H1 (cell line): Measurements from ENCODE around the gene GPR157. TPM values are rescaled to one million over a fixed set of nuclear protein-coding genes. Genes with fewer than 3 reads are reported as not detected.

Experiments
- CTCF ChIA-PET: fragments of 300-600 bp; sonication (Branson Sonifier 250); formaldehyde crosslinking; loops from one replicate; lab custom pipeline; 2021; ENCODE audit not compliant: partially characterized antibody; lab: Charles Lee
- POLR2A ChIA-PET: fragments of 300-600 bp; sonication (Branson Sonifier 250); formaldehyde crosslinking; loops from one replicate; lab custom pipeline; 2021; ENCODE audit warnings: inconsistent platforms; ENCODE audit not compliant: partially characterized antibody; lab: Charles Lee
- DNase-seq, 2 experiments: peaks; one replicate each; pipeline versions ENCODE4 v3.0.0 to v3.0.0-alpha.2; 2010 to 2022; ENCODE audit warnings: low spot score in 2 of 2, low read depth in 1 of 2, mixed read lengths in 1 of 2
- FAIRE-seq: peaks from 2 replicates; lab custom pipeline; 2011; peaks lifted over from hg19 to GRCh38; lab: Jason Lieb, UNC
- H2AFZ ChIP-seq: 2 replicates; pipeline ENCODE4 v1.8.1; 2012; ENCODE audit warnings: low read length, inconsistent platforms
- H2AK5ac ChIP-seq: 2 replicates; pipeline ENCODE4 v1.6.1; 2013; ENCODE audit warnings: low read depth, low read length
- H2BK120ac ChIP-seq: replicated peaks from 2 replicates; pipeline ENCODE3; 2013; ENCODE audit warnings: low read depth, low read length, inconsistent platforms
- H2BK12ac ChIP-seq: 2 replicates; pipeline ENCODE4 v1.6.1; 2013; ENCODE audit warnings: low read depth, low read length
- H2BK15ac ChIP-seq: 2 replicates; pipeline ENCODE4 v1.6.1; 2013; ENCODE audit warnings: low read length
- H2BK20ac ChIP-seq: 2 replicates; pipeline ENCODE4 v1.6.1; 2013; ENCODE audit warnings: low read length
- H2BK5ac ChIP-seq: 2 replicates; pipeline ENCODE4 v1.6.1; 2013; ENCODE audit warnings: low read depth, low read length
- H3K14ac ChIP-seq: 2 replicates; pipeline ENCODE4 v1.6.1; 2013; ENCODE audit warnings: inconsistent platforms; ENCODE audit not compliant: insufficient read length
- H3K18ac ChIP-seq: 2 replicates; pipeline ENCODE4 v1.6.1; 2013; ENCODE audit warnings: low read length; ENCODE audit errors: extremely low read depth
- H3K23ac ChIP-seq: 2 replicates; pipeline ENCODE4 v1.6.1; 2013; ENCODE audit warnings: inconsistent platforms; ENCODE audit not compliant: insufficient read length
- H3K23me2 ChIP-seq: 2 replicates; pipeline ENCODE4 v1.6.1; 2013; ENCODE audit warnings: low read depth, low read length
- H3K27ac ChIP-seq: 2 replicates; pipeline ENCODE4 v1.6.1; 2011; ENCODE audit warnings: low read depth, low read length, inconsistent platforms
- H3K27me3 ChIP-seq, 4 experiments: replicated peaks in 1 of 4; 1 replicate in 1 of 4; 2 replicates in 3 of 4; pipeline versions ENCODE4 v1.6.1 to v1.8.1; 2011 to 2013; ENCODE audit warnings: low read length in 3 of 4, mild to moderate bottlenecking in 3 of 4, inconsistent platforms in 2 of 4, mixed read lengths in 2 of 4, moderate library complexity in 1 of 4; ENCODE audit not compliant: control insufficient read depth in 3 of 4, insufficient read depth in 3 of 4; ENCODE audit errors: extremely low read depth in 1 of 4
- H3K36me3 ChIP-seq, 4 experiments: 2 replicates each; pipeline versions ENCODE4 v1.6.1 to v1.8.1; 2011 to 2013; ENCODE audit warnings: mild to moderate bottlenecking in 4 of 4, low read length in 3 of 4, moderate library complexity in 2 of 4, control low read depth in 1 of 4, inconsistent platforms in 1 of 4; ENCODE audit not compliant: insufficient read depth in 4 of 4, control insufficient read depth in 2 of 4
- H3K4ac ChIP-seq: replicated peaks from 2 replicates; pipeline ENCODE3; 2013; ENCODE audit warnings: low read length, low read depth, mixed read lengths, inconsistent platforms; ENCODE audit not compliant: insufficient read length
- H3K4me1 ChIP-seq, 4 experiments: replicated peaks in 1 of 4; 1 replicate in 1 of 4; 2 replicates in 3 of 4; pipeline versions ENCODE4 v1.6.1 to v1.8.1; 2011 to 2013; ENCODE audit warnings: low read length in 3 of 4, inconsistent platforms in 2 of 4, mixed read lengths in 1 of 4; ENCODE audit not compliant: insufficient read depth in 4 of 4, control insufficient read depth in 3 of 4
- H3K4me2 ChIP-seq, 2 experiments: 2 replicates each; pipeline versions ENCODE4 v1.6.1 to v1.8.1; 2011 to 2013; ENCODE audit warnings: low read depth in 2 of 2, low read length in 2 of 2, control low read depth in 1 of 2, inconsistent platforms in 1 of 2, mild to moderate bottlenecking in 1 of 2; ENCODE audit not compliant: insufficient read depth in 1 of 2
- H3K4me3 ChIP-seq, 4 experiments: fragments of 200-600, 300-600 bp in 1 of 4; sonication (generic), shearing (Covaris generic), sonication (Bioruptor Twin) in 1 of 4; 2 replicates each; pipeline versions ENCODE4 v1.5.1 to v1.8.1; 2011 to 2016; ENCODE audit warnings: low read length in 4 of 4, low read depth in 3 of 4, control low read depth in 2 of 4, inconsistent platforms in 2 of 4, mild to moderate bottlenecking in 2 of 4, mixed read lengths in 1 of 4, moderate library complexity in 1 of 4; ENCODE audit not compliant: insufficient read depth in 2 of 4; ENCODE audit errors: extremely low read depth in 1 of 4
- H3K56ac ChIP-seq: replicated peaks from 2 replicates; pipeline ENCODE3; 2013; ENCODE audit warnings: low read depth, mild to moderate bottlenecking, mixed read lengths, low read length, inconsistent platforms; ENCODE audit not compliant: insufficient read length
- H3K79me1 ChIP-seq: 2 replicates; pipeline ENCODE4 v1.6.1; 2013; ENCODE audit warnings: low read depth, low read length, control low read depth
- H3K79me2 ChIP-seq, 2 experiments: 2 replicates each; pipeline versions ENCODE4 v1.6.1 to v1.8.1; 2012 to 2013; ENCODE audit warnings: low read length in 2 of 2, mild to moderate bottlenecking in 2 of 2, inconsistent platforms in 1 of 2; ENCODE audit not compliant: insufficient read depth in 2 of 2, control insufficient read depth in 1 of 2
- H3K9ac ChIP-seq, 4 experiments: replicated peaks in 1 of 4; 1 replicate in 1 of 4; 2 replicates in 3 of 4; pipeline versions ENCODE4 v1.6.1 to v1.8.1; 2011 to 2013; ENCODE audit warnings: low read depth in 3 of 4, low read length in 3 of 4, control low read depth in 2 of 4, mild to moderate bottlenecking in 2 of 4, moderate library complexity in 2 of 4, inconsistent platforms in 1 of 4; ENCODE audit errors: extremely low read depth in 1 of 4
- H3K9me3 ChIP-seq, 2 experiments: 2 replicates each; pipeline versions ENCODE4 v1.6.1 to v1.8.1; 2012 to 2013; ENCODE audit warnings: mild to moderate bottlenecking in 2 of 2, moderate library complexity in 2 of 2, control low read depth in 1 of 2, inconsistent platforms in 1 of 2, low read depth in 1 of 2, low read length in 1 of 2, mixed read lengths in 1 of 2; ENCODE audit not compliant: insufficient read depth in 2 of 2
- H4K20me1 ChIP-seq, 2 experiments: replicated peaks in 1 of 2; 2 replicates each; pipeline versions ENCODE3 to v1.8.1; 2011 to 2013; ENCODE audit warnings: inconsistent platforms in 2 of 2, low read length in 2 of 2, mild to moderate bottlenecking in 1 of 2; ENCODE audit not compliant: insufficient read depth in 2 of 2, control insufficient read depth in 1 of 2
- H4K5ac ChIP-seq: 2 replicates; pipeline ENCODE4 v1.6.1; 2013; ENCODE audit warnings: low read length, low read depth, mixed read lengths, inconsistent platforms; ENCODE audit not compliant: insufficient read length
- H4K8ac ChIP-seq: 2 replicates; pipeline ENCODE4 v1.8.0; 2013; ENCODE audit warnings: mild to moderate bottlenecking, moderate library complexity, low read length, inconsistent platforms; ENCODE audit not compliant: insufficient read depth; ENCODE audit errors: extremely low read depth
- H4K91ac ChIP-seq: replicated peaks from 2 replicates; pipeline ENCODE3; 2013; ENCODE audit warnings: low read length, mixed read lengths, inconsistent platforms; ENCODE audit not compliant: insufficient read length
- BACH1 ChIP-seq: IDR thresholded peaks from 2 replicates; pipeline ENCODE4 v1.6.1; 2012; ENCODE audit warnings: low read length, improper control_type of control experiment
- EP300 ChIP-seq, 2 experiments: IDR thresholded peaks; 1 replicate in 1 of 2; 2 replicates in 1 of 2; pipeline ENCODE4 v1.6.1; 2011 to 2012; ENCODE audit warnings: low read depth in 2 of 2, low read length in 2 of 2, mild to moderate bottlenecking in 2 of 2, borderline replicate concordance in 1 of 2, inconsistent platforms in 1 of 2, moderate library complexity in 1 of 2
- JUN ChIP-seq: IDR thresholded peaks from 2 replicates; pipeline ENCODE4 v1.6.1; 2011; ENCODE audit warnings: low read depth, mild to moderate bottlenecking, improper control_type of control experiment, low read length
- MAX ChIP-seq: IDR thresholded peaks from 2 replicates; pipeline ENCODE4 v1.6.1; 2012; ENCODE audit warnings: inconsistent platforms
- WGBS, 2 experiments: shearing (Covaris generic) in 1 of 2; methylation state at CpG; one replicate each; pipeline versions ENCODE4 v1.1.6 to v1.1.7; 2013 to 2015; ENCODE audit warnings: low lambda C conversion rate in 2 of 2, mixed read lengths in 2 of 2, inconsistent platforms in 1 of 2, low coverage in 1 of 2, missing lambda C conversion rate in 1 of 2; ENCODE audit not compliant: insufficient replicate concordance in 2 of 2, insufficient coverage in 1 of 2, insufficient read length in 1 of 2; ENCODE audit errors: extremely low coverage in 1 of 2, missing lambda C conversion rate in 1 of 2; 5-methylcytosine and 5-hydroxymethylcytosine counted together
- polyA plus RNA-seq, 7 experiments: library from polyadenylated mRNA; depleted of rRNA in 3 of 7; stranded (reverse) in 5 of 7; unstranded in 2 of 7; fragments of >200 nt in 5 of 7; fragments of 200-250 nt in 2 of 7; gene quantifications; 1 replicate in 5 of 7; 2 replicates in 1 of 7; 4 replicates in 1 of 7; pipeline versions ENCODE4 v1.2.1 to v1.2.3, GENCODE V29; 2011 to 2013; ENCODE audit warnings: missing spikeins in 2 of 7, mixed read lengths in 2 of 7
- total RNA-seq: library from RNA; stranded (reverse); fragmentation: NEBNext Ultra II Directional; extraction: Animal tissue kit (Norgen Biotek cat#: 25700); gene quantifications from 2 replicates; pipeline ENCODE4 v1.2.1, GENCODE V29; 2021

The GPR157 gene
- total and polyA plus RNA-seq, 2 of the 8 experiments (the other 6 are each of a cell fraction or from before 2014, with no cell fraction given): 1.0 to 11.0 TPM

- Histone ChIP-seq H3K18ac (no peak overlapping the region), H2BK120ac (no peak overlapping the region), H3K9ac (no peak overlapping the region), H2BK20ac (no peak overlapping the region), H3K4me3 (no peak overlapping the region), H4K8ac (no peak overlapping the region), H3K23ac (no peak overlapping the region), H3K36me3 (no peaks in the 10 kb centered on the region), H2BK5ac (no peak overlapping the region), H4K5ac (no peak overlapping the region), H2BK12ac (no peak overlapping the region), H3K79me1 (peaks cover 8% of the 10 kb centered on the region), H2AFZ (no peak overlapping the region), H2AK5ac (no peak overlapping the region), H3K4ac (no peak overlapping the region), H3K27ac (no peak overlapping the region), H4K91ac (no peak overlapping the region), H2BK15ac (no peak overlapping the region), H4K20me1 (peaks cover 15 to 16% of the 10 kb centered on the region in 2 experiments), H3K79me2 (peaks cover 0 to 70% of the 10 kb centered on the region in 2 experiments; a peak in 3 of 4 replicates), H3K4me2 (no peak overlapping the region), H3K4me1 (peaks cover 0 to 18% (median 4%) of the 10 kb centered on the region in 4 experiments; a peak in 6 of 7 replicates), H3K9me3 (no peaks in the 10 kb centered on the region), H3K27me3 (no peaks in the 10 kb centered on the region), H3K23me2 (no peaks in the 10 kb centered on the region), H3K14ac (no peak overlapping the region), H3K56ac (no peak overlapping the region)
- WGBS, 2 experiments: 81% methylated on average over 7 of the region's 7 CpGs; no CpG with 5 or more reads in 1 of the 2 experiments
- TF ChIP-seq MAX (peak; percentile 46; the same call in 1 of the 2 replicates), JUN (no peak), EP300 (IDR thresholded peaks at IDR 0.05; ENCODE audit: borderline replicate concordance in 1 of 2, low read depth in 2 of 2, low read length in 2 of 2) (no peak), BACH1 (no peak)
- ChIA-PET CTCF (interaction anchor here (0.8 to 4.5 kb wide), 2 partner anchors 17 to 91 kb away, joined by 3 to 24 read pairs; no protein-coding TSS in a partner anchor), POLR2A (no interaction called here)
- FAIRE-seq (no peak), DNase-seq (no peak)
These were observed 31.3 kb upstream of the GPR157 start for GRCh38 chr1:9160079-9160717.
